Measurements from ENCODE around the gene EPB41L1.
A peak's percentile ranks its signal among the peaks of the same experiment; 100 is the strongest.

Gene EPB41L1

DNA sequence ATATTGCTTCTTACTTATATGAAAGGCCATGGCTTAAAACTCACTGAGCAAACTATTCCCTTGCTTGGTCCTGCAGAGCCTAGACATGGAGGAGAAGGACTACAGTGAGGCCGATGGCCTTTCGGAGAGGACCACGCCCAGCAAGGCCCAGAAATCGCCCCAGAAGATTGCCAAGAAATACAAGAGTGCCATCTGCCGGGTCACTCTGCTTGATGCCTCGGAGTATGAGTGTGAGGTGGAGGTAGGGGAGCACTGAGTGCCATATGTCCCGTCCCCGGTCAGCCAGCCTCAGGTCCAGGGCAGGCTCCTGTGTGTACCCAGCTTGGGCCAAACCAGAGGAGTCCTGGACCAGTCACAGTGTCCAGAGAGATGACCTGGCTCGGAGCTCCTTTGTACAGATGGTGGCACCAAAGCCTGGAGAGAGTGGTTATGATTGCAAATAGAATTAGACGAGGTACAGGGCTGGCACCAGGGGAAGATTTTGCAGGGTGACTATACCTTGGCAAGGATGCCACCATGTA lies 21.0 kb downstream of the EPB41L1 start:
- TF ChIP-seq, protein P1, sequence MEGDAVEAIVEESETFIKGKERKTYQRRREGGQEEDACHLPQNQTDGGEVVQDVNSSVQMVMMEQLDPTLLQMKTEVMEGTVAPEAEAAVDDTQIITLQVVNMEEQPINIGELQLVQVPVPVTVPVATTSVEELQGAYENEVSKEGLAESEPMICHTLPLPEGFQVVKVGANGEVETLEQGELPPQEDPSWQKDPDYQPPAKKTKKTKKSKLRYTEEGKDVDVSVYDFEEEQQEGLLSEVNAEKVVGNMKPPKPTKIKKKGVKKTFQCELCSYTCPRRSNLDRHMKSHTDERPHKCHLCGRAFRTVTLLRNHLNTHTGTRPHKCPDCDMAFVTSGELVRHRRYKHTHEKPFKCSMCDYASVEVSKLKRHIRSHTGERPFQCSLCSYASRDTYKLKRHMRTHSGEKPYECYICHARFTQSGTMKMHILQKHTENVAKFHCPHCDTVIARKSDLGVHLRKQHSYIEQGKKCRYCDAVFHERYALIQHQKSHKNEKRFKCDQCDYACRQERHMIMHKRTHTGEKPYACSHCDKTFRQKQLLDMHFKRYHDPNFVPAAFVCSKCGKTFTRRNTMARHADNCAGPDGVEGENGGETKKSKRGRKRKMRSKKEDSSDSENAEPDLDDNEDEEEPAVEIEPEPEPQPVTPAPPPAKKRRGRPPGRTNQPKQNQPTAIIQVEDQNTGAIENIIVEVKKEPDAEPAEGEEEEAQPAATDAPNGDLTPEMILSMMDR (IDR thresholded peaks at IDR 0.05; ENCODE audit: insufficient read depth, low read length, poor library complexity, severe bottlenecking), result peak; percentile 18
- DNase-seq (ENCODE audit: extremely low read depth, insufficient read length), result no peak
- Histone ChIP-seq H3K4me3 (replicated peaks; ENCODE audit: low read depth, low read length) (no peak overlapping the region), H3K27me3 (replicated peaks; ENCODE audit: control insufficient read depth, insufficient read depth, low read length) (peaks cover 3% of the 10 kb centered on the region), H3K36me3 (ENCODE audit: control insufficient read depth, insufficient read depth, low read length) (no peaks in the 10 kb centered on the region)

DNA sequence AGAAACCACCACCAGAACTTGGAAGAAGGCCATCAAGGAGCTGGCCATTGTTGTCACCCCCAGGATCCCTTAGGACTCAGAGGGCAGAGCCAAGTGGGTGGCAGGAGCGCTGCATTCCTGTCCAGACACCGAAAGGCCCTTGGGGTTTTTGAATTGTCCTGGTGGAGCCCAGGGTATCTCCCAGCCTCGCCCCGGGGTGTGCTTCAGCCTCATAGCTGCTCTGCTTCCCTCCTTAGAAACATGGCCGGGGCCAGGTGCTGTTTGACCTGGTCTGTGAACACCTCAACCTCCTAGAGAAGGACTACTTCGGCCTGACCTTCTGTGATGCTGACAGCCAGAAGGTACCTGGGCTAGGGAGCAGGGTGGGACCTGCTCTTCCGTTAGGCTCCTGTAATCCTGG lies 23.2 kb downstream of the EPB41L1 start:
- H3K4me3 ChIP-seq (replicated peaks; ENCODE audit: low read depth, low read length), result no peak overlapping the region
- TF ChIP-seq, protein P1 (IDR thresholded peaks at IDR 0.05; ENCODE audit: insufficient read depth, low read length, poor library complexity, severe bottlenecking), result no peak
- no peaks in the 10 kb centered on the region for H3K36me3 ChIP-seq (ENCODE audit: control insufficient read depth, insufficient read depth, low read length)
- DNase-seq (ENCODE audit: extremely low read depth, insufficient read length), result no peak
- peaks cover 3% of the 10 kb centered on the region for H3K27me3 ChIP-seq (replicated peaks; ENCODE audit: control insufficient read depth, insufficient read depth, low read length)

DNA sequence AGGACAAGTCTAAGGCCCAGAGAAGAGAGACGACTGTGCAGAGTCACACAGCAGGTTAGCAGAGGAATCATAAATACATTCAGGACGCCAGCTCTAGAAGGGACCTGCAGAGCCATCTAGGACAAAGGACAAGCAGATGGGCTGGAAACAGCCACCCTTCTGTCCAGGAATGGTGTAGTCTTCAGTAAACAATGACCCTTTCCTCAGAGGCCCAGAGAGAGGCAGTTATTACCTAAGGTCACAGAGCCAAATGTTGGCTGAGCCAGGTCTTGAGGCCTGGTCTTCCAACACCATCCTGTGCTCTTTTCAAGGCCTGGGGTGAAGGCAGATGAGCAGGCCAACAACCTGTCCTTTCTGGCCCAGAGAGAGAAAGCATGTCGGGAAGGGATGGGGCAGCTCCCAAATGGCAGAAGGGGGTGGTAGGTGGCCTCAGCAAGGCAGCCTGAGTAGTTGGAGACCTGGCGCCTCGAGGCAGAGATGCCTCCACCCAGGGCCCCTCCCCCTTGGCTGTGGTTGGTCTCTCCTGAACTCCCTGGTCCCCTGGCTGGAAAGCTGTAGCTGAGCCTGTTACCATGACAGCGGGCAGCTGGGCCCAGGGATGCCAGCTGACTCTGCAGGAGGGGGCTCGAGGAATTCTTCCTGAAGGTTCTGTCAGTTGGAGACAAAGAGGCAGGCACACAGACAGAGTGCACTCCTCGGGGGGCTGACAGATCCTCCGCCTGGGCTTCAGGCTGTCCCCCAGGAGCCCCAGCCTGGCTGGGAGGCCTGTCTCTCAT lies 24.8 kb downstream of the EPB41L1 start:
- H3K4me3 ChIP-seq (replicated peaks; ENCODE audit: low read depth, low read length), result no peak overlapping the region
- DNase-seq (ENCODE audit: extremely low read depth, insufficient read length), result no peak
- peaks cover 3% of the 10 kb centered on the region for H3K27me3 ChIP-seq (replicated peaks; ENCODE audit: control insufficient read depth, insufficient read depth, low read length)
- H3K36me3 ChIP-seq (ENCODE audit: control insufficient read depth, insufficient read depth, low read length), result no peaks in the 10 kb centered on the region
- TF ChIP-seq, protein P1 (IDR thresholded peaks at IDR 0.05; ENCODE audit: insufficient read depth, low read length, poor library complexity, severe bottlenecking), result no peak

DNA sequence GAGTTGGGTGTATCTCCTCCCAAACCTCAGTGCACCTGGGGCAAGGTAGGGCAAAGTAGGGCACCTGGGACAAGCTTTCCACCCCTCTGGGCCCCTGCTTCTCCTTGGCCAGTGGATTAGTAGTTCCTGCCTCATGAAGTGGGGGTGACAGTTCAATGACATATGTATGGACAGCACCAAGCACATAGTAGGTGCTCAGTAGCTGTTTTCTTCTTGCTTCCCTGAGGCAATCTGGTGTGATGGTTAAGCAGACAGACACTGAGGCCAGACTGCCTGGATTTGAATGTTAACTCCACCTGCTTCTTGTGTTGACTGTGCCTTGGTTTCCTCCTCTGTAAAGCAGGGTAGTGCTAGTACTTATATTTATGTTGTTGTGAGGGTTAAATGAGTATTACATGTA lies 25.8 kb downstream of the EPB41L1 start:
- Histone ChIP-seq H3K4me3 (replicated peaks; ENCODE audit: low read depth, low read length) (no peak overlapping the region), H3K27me3 (replicated peaks; ENCODE audit: control insufficient read depth, insufficient read depth, low read length) (peaks cover 2% of the 10 kb centered on the region), H3K36me3 (ENCODE audit: control insufficient read depth, insufficient read depth, low read length) (no peaks in the 10 kb centered on the region)
- TF ChIP-seq, protein P1 (IDR thresholded peaks at IDR 0.05; ENCODE audit: insufficient read depth, low read length, poor library complexity, severe bottlenecking), result no peak
- DNase-seq (ENCODE audit: extremely low read depth, insufficient read length), result no peak

DNA sequence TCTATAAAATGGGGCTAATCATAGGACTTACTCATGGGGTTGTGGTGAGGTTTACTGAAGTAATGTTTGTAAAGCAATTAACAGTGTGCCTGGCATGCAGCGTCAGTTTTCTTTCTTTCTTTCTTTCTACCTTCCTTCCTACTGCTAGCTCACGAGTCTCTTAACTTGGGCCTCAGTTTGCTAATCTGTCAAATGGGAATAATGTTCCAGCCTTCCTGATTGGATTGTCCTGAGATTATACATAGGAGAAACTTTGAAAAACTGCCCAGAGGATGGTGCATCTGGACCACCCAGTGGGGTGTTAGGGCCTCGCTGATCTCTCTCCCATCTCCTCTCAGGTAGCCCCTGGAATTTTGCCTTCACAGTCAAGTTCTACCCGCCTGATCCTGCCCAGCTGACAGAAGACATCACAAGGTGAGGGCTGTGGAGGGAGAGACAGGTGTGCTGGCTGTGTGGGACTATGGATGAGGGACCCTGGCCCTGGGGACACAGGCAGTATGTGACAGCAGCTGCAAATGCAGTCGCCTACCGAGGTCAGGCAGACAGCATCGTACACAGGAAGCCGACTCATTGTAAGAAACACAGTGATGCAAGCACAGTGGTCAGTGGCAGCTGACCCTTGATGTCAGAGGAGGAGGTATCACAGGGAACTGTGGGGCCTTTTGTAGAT lies 27.5 kb downstream of the EPB41L1 start:
- no peak for DNase-seq (ENCODE audit: extremely low read depth, insufficient read length)
- TF ChIP-seq, protein P1 (IDR thresholded peaks at IDR 0.05; ENCODE audit: insufficient read depth, low read length, poor library complexity, severe bottlenecking), result no peak
- H3K4me3 ChIP-seq (replicated peaks; ENCODE audit: low read depth, low read length), result no peak overlapping the region
- peaks cover under 1% of the 10 kb centered on the region for H3K27me3 ChIP-seq (replicated peaks; ENCODE audit: control insufficient read depth, insufficient read depth, low read length)
- no peaks in the 10 kb centered on the region for H3K36me3 ChIP-seq (ENCODE audit: control insufficient read depth, insufficient read depth, low read length)

Data from GM06990 (cell line).